ENCODE measurements around the gene MYO9A.

MYO9A gene

GRCh38 chr15:71781179-71781964 is 336.6 kb downstream of the MYO9A start:
- peaks cover 21 to 41% of the 10 kb centered on the region in 2 donors for H3K27me3 Mint-ChIP-seq
- no peaks in the 10 kb centered on the region for H3K36me3 Mint-ChIP-seq
- no peak overlapping the region for H3K27ac Mint-ChIP-seq
- no peak overlapping the region for H3K4me3 Mint-ChIP-seq
- H3K4me1 Mint-ChIP-seq, result peaks cover 2 to 12% of the 10 kb centered on the region in 2 donors
- DNase-seq, result no peak
- no peaks in the 10 kb centered on the region for H3K9me3 Mint-ChIP-seq
- ATAC-seq (replicated peaks), result no peak

GRCh38 chr15:71780115-71780976 is 337.6 kb downstream of the MYO9A start:
- DNase-seq, result peak; percentile 11
- ATAC-seq (replicated peaks), result peak; percentile 65 to 67
- H3K36me3 Mint-ChIP-seq, result no peaks in the 10 kb centered on the region
- peaks cover 19 to 35% of the 10 kb centered on the region in 2 donors for H3K27me3 Mint-ChIP-seq
- peaks cover 2 to 7% of the 10 kb centered on the region in 2 donors for H3K4me1 Mint-ChIP-seq
- no peak overlapping the region for H3K27ac Mint-ChIP-seq
- no peak overlapping the region for H3K4me3 Mint-ChIP-seq
- no peaks in the 10 kb centered on the region for H3K9me3 Mint-ChIP-seq

- peaks cover 19 to 24% of the 10 kb centered on the region in 2 donors for H3K27me3 Mint-ChIP-seq
Measured at GRCh38 chr15:71779073-71779797, 338.7 kb downstream of the MYO9A start.

GRCh38 chr15:71777216-71777943 is 340.6 kb downstream of the MYO9A start:
- Mint-ChIP-seq H3K4me3 (no peak overlapping the region), H3K4me1 (peaks cover 2 to 7% of the 10 kb centered on the region in 2 donors), H3K27me3 (peaks cover 15 to 19% of the 10 kb centered on the region in 2 donors), H3K9me3 (no peaks in the 10 kb centered on the region), H3K27ac (no peak overlapping the region), H3K36me3 (no peaks in the 10 kb centered on the region)
- DNase-seq, result no peak
- ATAC-seq (replicated peaks), result no peak

More at GRCh38 chr15:71779073-71779797, 338.7 kb downstream of the MYO9A start:
- Mint-ChIP-seq H3K9me3 (no peaks in the 10 kb centered on the region), H3K27ac (peak overlapping the region; percentile 42), H3K4me1 (peaks cover 2 to 7% of the 10 kb centered on the region in 2 donors), H3K4me3 (no peak overlapping the region), H3K36me3 (no peaks in the 10 kb centered on the region)
- ATAC-seq (replicated peaks) (no peak), DNase-seq (no peak)

DNA sequence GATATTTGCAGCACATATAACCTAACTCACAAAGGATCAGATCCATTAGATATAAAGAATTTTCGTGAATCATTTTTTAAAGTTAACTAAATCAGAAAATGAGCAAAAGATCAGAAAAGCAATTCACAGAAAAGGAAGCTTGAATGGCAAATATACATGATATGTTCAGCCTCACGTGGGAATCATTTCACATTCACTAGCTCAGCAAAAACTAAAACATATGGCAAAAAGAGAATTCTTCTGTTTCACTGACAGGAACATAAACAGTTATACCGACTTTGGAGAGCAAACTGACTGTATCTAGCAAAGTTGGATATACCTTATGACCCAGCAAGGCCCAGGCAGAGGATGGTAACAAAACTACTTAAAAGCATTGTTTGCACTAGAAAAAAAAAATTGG is 341.6 kb downstream of the MYO9A start:
- DNase-seq, result no peak
- H3K27me3 Mint-ChIP-seq, result peaks cover 10 to 19% of the 10 kb centered on the region in 2 donors
- H3K4me1 Mint-ChIP-seq, result peaks cover 2 to 7% of the 10 kb centered on the region in 2 donors
- H3K4me3 Mint-ChIP-seq, result no peak overlapping the region
- H3K9me3 Mint-ChIP-seq, result no peaks in the 10 kb centered on the region
- ATAC-seq (replicated peaks), result no peak
- H3K27ac Mint-ChIP-seq, result no peak overlapping the region
- H3K36me3 Mint-ChIP-seq, result no peaks in the 10 kb centered on the region

- ATAC-seq (replicated peaks), result no peak
- no peaks in the 10 kb centered on the region for H3K36me3 Mint-ChIP-seq
- no peak overlapping the region for H3K4me3 Mint-ChIP-seq
- H3K27me3 Mint-ChIP-seq, result peaks cover 6 to 17% of the 10 kb centered on the region in 2 donors
- no peak for DNase-seq
- H3K27ac Mint-ChIP-seq, result no peak overlapping the region
- peaks cover 2 to 7% of the 10 kb centered on the region in 2 donors for H3K4me1 Mint-ChIP-seq
- H3K9me3 Mint-ChIP-seq, result no peaks in the 10 kb centered on the region
Measured at GRCh38 chr15:71775856-71776255, 342.1 kb downstream of the MYO9A start.

DNA sequence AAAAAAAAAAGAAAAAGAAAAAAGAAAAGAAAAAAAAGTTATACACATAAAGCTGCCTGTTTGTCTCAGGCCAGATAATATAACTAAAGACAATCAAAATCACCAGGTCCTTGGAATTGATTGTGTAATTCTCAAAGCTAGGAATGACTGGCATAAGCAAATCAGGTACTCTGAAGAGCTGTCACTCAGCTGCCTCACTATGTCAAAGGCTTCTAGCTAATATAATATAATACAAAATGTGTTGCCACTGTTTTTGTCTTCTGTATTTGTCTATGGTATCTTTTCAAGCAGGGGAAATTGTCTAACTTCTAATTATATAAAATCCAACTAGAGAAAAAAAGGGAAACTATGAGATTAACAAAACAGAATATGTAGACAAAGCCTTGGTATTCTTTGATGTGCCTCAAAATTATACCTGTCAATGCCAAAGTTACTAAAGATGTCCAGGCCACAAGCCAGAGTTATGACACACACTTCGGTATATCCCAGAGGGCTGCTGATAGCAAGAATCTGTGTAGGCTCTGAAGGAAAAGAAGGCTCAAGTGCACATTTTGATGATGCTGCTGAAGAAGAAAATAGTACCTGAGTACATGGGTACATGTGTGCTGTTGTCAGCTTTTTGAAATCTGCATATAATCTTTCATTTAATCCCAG is 344.6 kb downstream of the MYO9A start:
- no peaks in the 10 kb centered on the region for H3K36me3 Mint-ChIP-seq
- ATAC-seq (replicated peaks) (no peak), DNase-seq (no peak)
- no peaks in the 10 kb centered on the region for H3K4me1 Mint-ChIP-seq
- H3K27me3 Mint-ChIP-seq, result peaks cover 6 to 7% of the 10 kb centered on the region in 2 donors
- no peak overlapping the region for H3K27ac Mint-ChIP-seq
- no peak overlapping the region for H3K4me3 Mint-ChIP-seq
- no peaks in the 10 kb centered on the region for H3K9me3 Mint-ChIP-seq
